ENCODE data around the gene C1QTNF9.
A peak's percentile ranks its signal among the peaks of the same experiment; 100 is the strongest.
"Not testable (repeated sequence)": the region's sequence is repeated elsewhere in the genome, so short reads cannot be mapped to it uniquely, and the experiment has no call there.

The C1QTNF9 gene
- total RNA-seq, result 0.36 to 0.70 reads per million in 2 donors

DNA sequence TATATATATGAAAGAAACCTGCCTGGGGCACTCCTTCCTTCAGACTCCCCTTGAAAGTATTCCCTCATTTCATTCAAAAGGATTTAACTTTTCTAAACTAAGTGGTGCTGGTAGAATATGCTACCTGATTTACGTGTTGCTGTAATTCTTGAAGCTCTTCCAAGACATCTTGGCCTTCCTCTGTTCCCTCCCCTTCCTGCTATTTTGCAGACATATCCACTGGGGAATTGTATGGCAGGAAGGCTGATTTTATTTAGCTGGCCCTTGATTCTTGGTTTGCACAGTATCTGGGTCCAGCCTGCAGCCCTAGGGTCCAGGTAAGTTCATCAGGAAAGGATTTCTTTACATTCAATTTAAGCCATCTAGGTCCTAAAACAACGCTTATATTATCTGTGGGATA, at the start of gene C1QTNF9:
Gene C1QTNF9, plus strand, starts transcription at position 281 of the 400 bp plus-strand sequence. CDS start 6,424 bp downstream, outside the sequence.
- not testable (repeated sequence) for DNase-seq

DNA sequence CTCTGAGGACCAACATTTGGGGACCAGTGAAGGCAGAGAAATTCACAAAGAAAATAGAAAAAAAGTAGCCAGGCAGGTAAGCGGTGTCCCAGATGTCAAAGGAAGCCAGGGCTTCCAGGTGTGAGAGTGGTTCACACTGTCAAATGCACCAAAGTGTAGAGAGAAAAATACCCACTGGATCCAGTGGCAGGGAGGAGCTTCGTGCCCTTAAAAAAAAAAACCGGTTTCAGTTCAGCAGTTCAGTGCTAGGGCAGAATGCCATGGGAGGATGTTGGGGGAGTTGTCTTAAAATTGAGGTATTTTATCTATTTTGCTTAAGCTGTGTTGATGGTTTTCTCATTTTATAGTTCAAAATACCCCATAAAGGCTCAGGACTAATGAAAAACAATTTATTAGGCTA, 47.8 kb upstream of the C1QTNF9 start:
- DNase-seq, result no peak

GRCh38 chr13:24263632-24264031, 45.7 kb upstream of the C1QTNF9 start:
- DNase-seq, result no peak

GRCh38 chr13:24264976-24265375, 44.4 kb upstream of the C1QTNF9 start:
- peak; percentile 15 for DNase-seq

DNA sequence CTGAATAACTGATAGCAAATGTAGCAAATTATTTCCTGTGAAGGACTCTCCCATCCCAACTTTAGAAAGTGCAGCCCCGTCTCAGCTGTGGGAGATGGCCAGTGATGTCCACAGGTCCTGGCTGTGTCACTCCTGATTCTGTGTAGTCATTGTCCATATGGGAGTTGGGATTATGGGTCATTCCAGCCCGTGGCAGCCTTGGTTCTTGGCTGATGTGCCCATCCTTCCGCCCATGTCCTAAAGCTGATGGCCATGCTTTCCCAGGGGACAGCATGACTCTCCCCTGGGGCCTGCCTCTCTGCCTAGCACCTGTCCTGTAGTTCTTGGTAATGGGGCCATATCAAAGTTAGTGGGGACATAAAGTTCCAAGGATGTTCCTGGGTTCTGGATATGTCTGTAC, 43.9 kb upstream of the C1QTNF9 start:
- DNase-seq, result no peak

DNA sequence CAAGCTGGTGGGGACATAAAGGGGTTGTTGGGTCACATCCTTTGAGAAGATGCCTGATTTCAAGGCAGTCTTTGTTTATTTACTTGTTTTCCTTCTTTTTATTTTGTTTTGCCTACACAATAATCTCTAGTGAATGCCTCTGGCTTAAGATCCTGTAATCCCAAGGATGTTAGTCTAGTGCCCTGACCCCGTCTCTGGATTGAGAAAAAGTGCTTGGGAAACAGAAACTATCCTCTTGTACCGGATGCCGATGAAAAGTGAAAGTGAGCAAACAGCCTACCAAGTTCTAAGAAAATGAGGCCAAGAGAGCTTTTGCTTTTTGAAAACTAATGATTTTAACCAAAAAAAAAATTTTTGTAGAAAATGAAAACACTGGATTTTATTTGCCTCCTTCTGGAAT, 42.1 kb upstream of the C1QTNF9 start:
- no peak for DNase-seq

DNA sequence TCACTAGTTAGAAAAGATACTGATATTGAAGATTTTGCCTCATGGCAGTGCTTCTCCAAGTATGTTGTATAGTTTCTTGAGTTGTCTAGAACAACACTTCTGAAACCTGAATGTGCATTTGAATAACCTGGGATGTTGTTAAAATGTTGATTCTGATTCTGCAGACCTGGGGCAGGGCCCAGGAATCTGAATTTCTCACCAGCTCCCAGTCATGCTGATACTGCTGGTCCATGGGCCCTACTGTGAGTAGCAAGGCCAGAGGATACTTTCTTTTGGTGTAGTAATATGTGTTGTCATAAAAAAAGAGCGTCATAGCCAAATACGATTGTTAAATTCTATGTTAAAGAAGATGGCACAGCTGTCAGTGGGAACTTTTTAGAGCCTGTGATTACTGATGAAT, 41.6 kb upstream of the C1QTNF9 start:
- no peak for DNase-seq

GRCh38 chr13:24269821-24270220, 39.6 kb upstream of the C1QTNF9 start:
- DNase-seq, result no peak

- no peak for DNase-seq
These were observed 38.7 kb upstream of the C1QTNF9 start for GRCh38 chr13:24270639-24271141.

GRCh38 chr13:24271231-24271600, 38.2 kb upstream of the C1QTNF9 start:
- DNase-seq, result no peak

DNA sequence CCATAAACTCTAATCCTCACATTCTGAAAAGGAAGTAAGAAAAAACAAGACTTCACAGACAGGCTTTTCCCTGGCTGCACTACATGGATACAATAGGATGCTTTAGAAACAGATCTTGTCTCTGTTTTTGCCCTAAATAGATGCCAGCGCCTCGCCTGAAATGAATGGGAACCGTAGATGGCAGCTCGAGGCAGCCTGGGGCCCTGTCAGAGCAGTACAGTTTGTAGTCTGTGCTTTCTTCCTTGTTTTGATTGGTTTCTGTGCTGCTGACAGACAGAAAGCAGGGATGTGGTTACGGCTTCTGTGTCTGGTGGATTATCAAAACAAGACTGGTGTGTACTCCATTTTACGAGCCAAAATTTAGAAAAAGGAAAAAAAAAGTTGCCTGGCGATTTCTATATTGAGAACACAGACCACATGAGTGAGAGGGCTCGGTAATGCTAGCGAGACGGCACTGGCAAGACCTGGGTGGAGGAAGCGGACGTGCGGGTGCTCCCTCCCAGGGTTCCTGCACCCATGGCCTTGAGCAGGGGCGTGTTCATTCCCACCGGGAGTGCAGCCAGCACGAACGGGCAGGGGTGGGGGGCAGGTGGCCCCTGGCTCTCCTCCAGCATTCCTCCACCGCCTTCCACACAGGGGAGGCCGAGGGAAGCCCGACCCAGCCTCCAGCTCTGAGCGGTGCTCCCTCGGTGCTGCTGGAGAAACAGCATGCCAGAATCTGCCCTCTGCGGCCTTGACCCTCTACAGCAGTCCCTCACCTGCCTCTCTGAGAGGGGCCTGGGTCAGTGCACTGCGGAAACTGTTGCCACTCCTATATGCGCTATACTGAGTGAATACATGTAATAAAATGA, 37.6 kb upstream of the C1QTNF9 start:
- DNase-seq, result peak; percentile 17

- no peak for DNase-seq
These were observed 36.8 kb upstream of the C1QTNF9 start for GRCh38 chr13:24272452-24273161.

GRCh38 chr13:24273926-24274325, 35.5 kb upstream of the C1QTNF9 start:
- no peak for DNase-seq

- peak; percentile 15 for DNase-seq
These were observed 34.8 kb upstream of the C1QTNF9 start for GRCh38 chr13:24274452-24275021.

DNA sequence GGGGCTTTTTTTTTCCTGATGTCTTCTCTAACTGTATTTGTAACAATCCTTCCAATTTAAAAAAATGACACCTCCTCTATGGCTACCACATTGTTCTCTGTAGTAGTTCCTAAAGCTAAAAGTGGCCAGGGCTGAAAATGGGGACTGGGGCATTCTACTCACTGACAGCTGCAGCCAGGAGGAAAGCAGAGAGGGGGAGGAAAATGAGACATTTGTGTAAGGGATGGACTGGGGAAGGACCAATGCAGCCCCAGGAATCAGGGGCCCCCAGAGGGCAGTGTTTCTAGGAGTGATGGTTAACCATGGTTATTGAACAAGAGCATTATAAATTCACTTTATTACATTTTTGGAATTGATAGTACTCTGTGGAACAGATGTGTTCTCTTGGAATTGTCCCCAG, 34.3 kb upstream of the C1QTNF9 start:
- no peak for DNase-seq

DNA sequence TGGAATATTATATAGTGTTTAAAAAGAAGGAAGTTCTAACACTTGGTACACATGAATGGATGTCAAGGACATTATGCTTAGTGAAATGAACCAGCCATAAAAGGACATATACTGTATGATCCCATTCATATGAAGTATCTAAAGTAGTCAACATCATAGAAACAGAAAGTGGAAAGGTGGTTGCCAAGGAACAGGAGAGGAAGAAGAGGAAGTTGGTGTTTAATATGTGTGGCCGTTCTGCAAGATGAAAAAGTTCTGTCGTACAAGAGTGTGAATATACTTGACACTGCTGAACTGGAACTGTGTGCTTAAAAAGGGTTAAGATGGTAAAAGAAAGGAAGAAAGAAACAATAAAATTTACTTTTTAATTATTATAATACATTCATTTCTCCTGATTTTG, 33.1 kb upstream of the C1QTNF9 start:
- DNase-seq, result no peak

GRCh38 chr13:24276861-24277260, 32.5 kb upstream of the C1QTNF9 start:
- DNase-seq, result no peak

GRCh38 chr13:24277761-24278160, 31.6 kb upstream of the C1QTNF9 start:
- no peak for DNase-seq

DNA sequence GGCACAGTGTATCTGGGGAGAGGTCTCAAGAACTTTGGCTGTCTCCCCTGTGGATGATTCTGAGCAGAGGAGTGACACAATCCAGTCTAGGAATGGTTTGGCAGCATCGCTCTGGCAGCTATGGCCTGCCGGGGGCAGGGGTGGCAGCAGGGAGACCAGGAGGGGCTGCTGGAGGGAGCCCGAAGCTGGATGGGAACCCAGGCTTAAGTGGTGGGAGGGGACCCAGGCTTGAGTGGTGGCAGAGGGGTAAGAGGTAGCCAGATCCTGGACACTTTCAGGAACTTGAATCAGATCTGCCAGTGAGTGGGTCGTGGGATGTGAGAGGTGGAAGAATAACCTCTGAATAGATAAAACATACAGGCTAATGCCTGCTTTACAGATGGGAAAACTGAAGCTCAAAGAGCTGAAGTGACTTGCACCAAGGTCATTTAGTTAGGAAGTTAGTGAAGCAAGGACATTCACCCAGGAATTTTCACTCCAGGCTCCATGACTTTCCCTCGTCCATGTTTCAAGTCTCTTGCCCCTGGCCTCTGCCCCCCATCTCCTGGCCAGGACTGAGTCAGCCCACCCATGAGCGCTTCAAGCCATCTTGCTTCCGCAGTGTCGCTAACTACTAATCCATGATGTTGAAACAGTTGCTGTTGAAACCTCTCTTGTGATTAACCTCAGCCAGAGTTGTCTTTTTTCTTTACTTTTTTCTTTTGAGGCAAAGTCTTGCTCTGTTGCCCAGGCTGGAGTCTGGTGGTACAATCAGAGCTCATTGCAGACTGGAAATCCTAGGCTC, 29.9 kb upstream of the C1QTNF9 start:
- no peak for DNase-seq

DNA sequence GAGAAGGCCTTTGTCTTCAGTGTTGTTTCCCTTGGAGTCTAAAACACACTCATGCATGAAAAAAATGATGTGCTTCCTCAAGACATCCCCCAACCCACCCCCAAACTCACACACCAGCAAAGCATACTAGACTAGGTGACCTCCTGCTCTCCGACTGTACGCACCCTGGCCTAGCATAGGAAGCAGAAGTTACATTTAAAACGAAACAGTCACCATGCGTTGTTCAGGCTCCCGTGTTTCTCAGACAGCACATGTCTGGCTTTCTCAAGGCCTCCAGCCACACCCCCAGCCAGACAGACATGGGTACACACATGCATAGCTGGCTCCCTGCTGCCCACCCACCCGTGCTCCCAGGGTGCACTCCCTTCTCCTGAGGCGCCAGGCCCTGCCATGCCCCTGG, 28.7 kb upstream of the C1QTNF9 start:
- no peak for DNase-seq

- DNase-seq, result no peak
These were observed 28.0 kb upstream of the C1QTNF9 start for GRCh38 chr13:24281188-24282008.

- DNase-seq, result no peak
These were observed 27.1 kb upstream of the C1QTNF9 start for GRCh38 chr13:24282256-24282655.
